DND-41 (cell line): Measurements from ENCODE around the gene NIT1.

Source experiments
- ATAC-seq: fragments of 200-7000 bp; cut with Tn5 transposase; 3 replicates; pipeline ENCODE4 v1.9.1; 2021; ENCODE audit warnings: low read depth; ENCODE audit not compliant: insufficient read depth
- DNase-seq: peaks from one replicate; pipeline ENCODE4 v3.0.0-alpha.2; 2020
- H2AFZ ChIP-seq: 2 replicates; pipeline ENCODE4 v1.6.0; 2012; ENCODE audit warnings: low read depth, low read length
- H3K27ac ChIP-seq: 2 replicates; pipeline ENCODE4 v1.5.1; 2012; ENCODE audit warnings: low read length, inconsistent platforms
- H3K27me3 ChIP-seq: fragments of 200-600 bp; sonication (generic); 2 replicates; pipeline ENCODE4 v1.6.0; 2012; ENCODE audit warnings: low read length, mild to moderate bottlenecking, inconsistent platforms; ENCODE audit not compliant: insufficient read depth, poor library complexity
- H3K36me3 ChIP-seq: 2 replicates; pipeline ENCODE4 v1.5.1; 2012; ENCODE audit warnings: low read length, inconsistent platforms; ENCODE audit not compliant: insufficient read depth
- H3K4me1 ChIP-seq: 2 replicates; pipeline ENCODE4 v1.5.1; 2012; ENCODE audit warnings: mild to moderate bottlenecking, low read length; ENCODE audit not compliant: insufficient read depth
- H3K4me2 ChIP-seq: 2 replicates; pipeline ENCODE4 v1.6.0; 2012; ENCODE audit warnings: mild to moderate bottlenecking, moderate library complexity, low read length, inconsistent platforms; ENCODE audit not compliant: insufficient read depth
- H3K4me3 ChIP-seq, 2 experiments: fragments of 200-600 bp in 1 of 2; shearing (Covaris generic) in 1 of 2; 2 replicates each; pipeline ENCODE4 v1.5.1; 2012 to 2016; ENCODE audit warnings: inconsistent platforms in 2 of 2, low read length in 2 of 2, mild to moderate bottlenecking in 2 of 2, low read depth in 1 of 2, moderate library complexity in 1 of 2
- H3K79me2 ChIP-seq: 2 replicates; pipeline ENCODE4 v1.6.0; 2012; ENCODE audit warnings: low read length, inconsistent platforms; ENCODE audit not compliant: insufficient read depth
- H3K9ac ChIP-seq: 2 replicates; pipeline ENCODE4 v1.6.0; 2012; ENCODE audit warnings: low read depth, mild to moderate bottlenecking, inconsistent platforms, low read length, moderate library complexity
- H3K9me3 ChIP-seq: 2 replicates; pipeline ENCODE4 v1.5.1; 2012; ENCODE audit warnings: low read length, moderate library complexity, mild to moderate bottlenecking, inconsistent platforms; ENCODE audit not compliant: insufficient read depth, severe bottlenecking
- H4K20me1 ChIP-seq: 2 replicates; pipeline ENCODE4 v1.6.0; 2012; ENCODE audit warnings: low read length; ENCODE audit not compliant: insufficient read depth
- EZH2 ChIP-seq: IDR thresholded peaks from 3 replicates; pipeline ENCODE4 v1.6.1; 2012; ENCODE audit warnings: borderline replicate concordance, low read depth, mild to moderate bottlenecking, moderate library complexity, low read length, inconsistent platforms; ENCODE audit not compliant: severe bottlenecking
- TF ChIP-seq, protein P1 (sequence below): IDR thresholded peaks from 2 replicates; pipeline ENCODE4 v1.5.1; 2012; ENCODE audit warnings: borderline replicate concordance, low read length, moderate library complexity, mild to moderate bottlenecking; ENCODE audit not compliant: poor library complexity, severe bottlenecking; ENCODE audit errors: extremely low read depth

Gene NIT1

DNA sequence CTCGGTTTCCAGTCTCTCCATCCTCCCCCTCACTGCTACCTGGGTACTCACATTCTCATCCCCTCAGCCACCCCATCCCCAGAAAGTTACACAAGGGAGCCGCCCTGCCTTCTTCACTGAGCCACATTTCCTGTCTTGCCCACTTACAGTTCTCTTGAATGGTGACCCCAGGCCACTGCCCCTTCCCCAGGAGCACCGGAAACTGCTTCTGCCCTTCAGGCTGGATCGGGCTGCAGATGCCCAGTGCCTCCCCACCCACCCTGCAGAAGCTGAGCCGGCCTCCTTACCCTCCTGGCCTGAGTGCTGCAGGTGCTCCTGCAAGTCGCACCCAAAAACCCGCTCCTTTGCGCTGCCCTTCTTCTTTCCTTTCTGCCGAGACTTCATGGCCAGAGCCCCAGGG lies 48.7 kb upstream of the NIT1 start:
- Histone ChIP-seq H3K27ac (peak overlapping the region; percentile 96), H2AFZ (peak overlapping the region; percentile 63), H3K4me3 (peak overlapping the region; percentile 73 to 77), H4K20me1 (peaks cover 16% of the 10 kb centered on the region), H3K4me2 (peak overlapping the region; percentile 92), H3K9ac (peak overlapping the region; percentile 96), H3K79me2 (peaks cover 52% of the 10 kb centered on the region), H3K9me3 (no peaks in the 10 kb centered on the region), H3K27me3 (no peaks in the 10 kb centered on the region), H3K4me1 (peaks cover 43% of the 10 kb centered on the region), H3K36me3 (peaks cover 14% of the 10 kb centered on the region)
- TF ChIP-seq, protein P1, sequence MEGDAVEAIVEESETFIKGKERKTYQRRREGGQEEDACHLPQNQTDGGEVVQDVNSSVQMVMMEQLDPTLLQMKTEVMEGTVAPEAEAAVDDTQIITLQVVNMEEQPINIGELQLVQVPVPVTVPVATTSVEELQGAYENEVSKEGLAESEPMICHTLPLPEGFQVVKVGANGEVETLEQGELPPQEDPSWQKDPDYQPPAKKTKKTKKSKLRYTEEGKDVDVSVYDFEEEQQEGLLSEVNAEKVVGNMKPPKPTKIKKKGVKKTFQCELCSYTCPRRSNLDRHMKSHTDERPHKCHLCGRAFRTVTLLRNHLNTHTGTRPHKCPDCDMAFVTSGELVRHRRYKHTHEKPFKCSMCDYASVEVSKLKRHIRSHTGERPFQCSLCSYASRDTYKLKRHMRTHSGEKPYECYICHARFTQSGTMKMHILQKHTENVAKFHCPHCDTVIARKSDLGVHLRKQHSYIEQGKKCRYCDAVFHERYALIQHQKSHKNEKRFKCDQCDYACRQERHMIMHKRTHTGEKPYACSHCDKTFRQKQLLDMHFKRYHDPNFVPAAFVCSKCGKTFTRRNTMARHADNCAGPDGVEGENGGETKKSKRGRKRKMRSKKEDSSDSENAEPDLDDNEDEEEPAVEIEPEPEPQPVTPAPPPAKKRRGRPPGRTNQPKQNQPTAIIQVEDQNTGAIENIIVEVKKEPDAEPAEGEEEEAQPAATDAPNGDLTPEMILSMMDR: no peak
- TF ChIP-seq EZH2: no peak
- DNase-seq: peak; percentile 36
- ATAC-seq: peak; percentile 1; the same call in 1 of the 3 replicates

DNA sequence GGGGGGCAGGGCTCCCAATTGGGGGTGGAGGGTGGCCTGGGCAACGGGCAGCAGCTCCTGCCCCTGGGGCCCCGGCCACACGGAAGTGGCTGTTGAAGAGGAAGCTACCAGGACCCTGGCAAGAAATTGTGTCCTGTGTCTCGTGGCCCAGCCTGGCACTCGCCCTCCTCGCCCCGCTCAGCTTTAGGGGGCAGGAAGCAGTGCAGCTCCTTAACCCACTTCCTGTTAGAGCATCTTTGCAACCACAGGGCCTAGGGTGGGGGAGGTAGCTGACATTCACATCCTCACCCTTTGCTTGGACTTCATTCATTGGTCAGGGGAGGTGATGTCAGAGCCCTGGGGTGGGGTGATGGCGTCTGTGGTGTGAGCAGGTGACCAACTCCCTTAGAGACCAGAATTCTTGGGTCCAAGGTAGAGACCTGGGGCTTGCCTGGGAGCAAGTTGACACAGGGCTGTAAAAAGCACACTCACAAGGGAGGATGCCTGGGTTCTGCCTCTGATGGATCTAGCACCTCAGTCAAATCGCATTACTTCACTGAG lies 48.1 kb upstream of the NIT1 start, which contains the start of gene ARHGAP30:
TSS of gene ARHGAP30 (minus strand) at position 161 of the 540 bp plus-strand sequence. CDS start 267 bp downstream, outside the sequence.
- H3K9me3 ChIP-seq: no peaks in the 10 kb centered on the region
- H3K4me1 ChIP-seq: peaks cover 43% of the 10 kb centered on the region
- H3K4me2 ChIP-seq: peak within 1 kb of the TSS; percentile 92
- ATAC-seq (peak; percentile 89), DNase-seq (peak; percentile 94)
- no peaks in the 10 kb centered on the region for H3K27me3 ChIP-seq
- peaks cover 47% of the 10 kb centered on the region for H3K79me2 ChIP-seq
- peak within 1 kb of the TSS; percentile 75 for H2AFZ ChIP-seq
- peak within 1 kb of the TSS; percentile 96 for H3K9ac ChIP-seq
- H3K4me3 ChIP-seq: peak within 1 kb of the TSS; percentile 73 to 77
- peaks cover 12% of the 10 kb centered on the region for H3K36me3 ChIP-seq
- H3K27ac ChIP-seq: peak within 1 kb of the TSS; percentile 96
- TF ChIP-seq, protein P1: no peak
- TF ChIP-seq EZH2: no peak
- H4K20me1 ChIP-seq: peaks cover 16% of the 10 kb centered on the region

DNA sequence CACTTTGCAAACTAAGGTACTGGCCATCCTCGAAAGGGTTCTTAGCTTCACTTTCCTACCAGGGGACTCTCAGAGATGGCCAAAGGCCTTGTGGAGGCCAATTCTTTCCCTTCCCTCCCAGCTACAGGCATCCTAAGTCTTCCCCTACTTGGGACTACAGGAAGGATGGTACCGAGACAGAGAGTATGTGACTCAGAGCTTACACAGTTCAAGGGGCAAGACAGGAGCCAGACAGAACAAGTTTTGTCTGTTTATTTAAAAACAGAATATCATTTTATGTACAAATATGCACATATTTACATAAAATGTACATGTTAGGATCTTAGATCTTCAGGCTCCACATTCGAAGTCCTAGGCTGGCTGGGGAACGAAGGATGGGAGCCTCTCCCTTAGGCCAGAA lies 47.1 kb upstream of the NIT1 start:
- Histone ChIP-seq H3K9me3 (no peaks in the 10 kb centered on the region), H3K4me1 (peaks cover 43% of the 10 kb centered on the region), H3K27ac (peak overlapping the region; percentile 60), H3K4me2 (no peak overlapping the region), H4K20me1 (peaks cover 16% of the 10 kb centered on the region), H3K27me3 (no peaks in the 10 kb centered on the region), H3K36me3 (peaks cover 12% of the 10 kb centered on the region), H3K9ac (no peak overlapping the region), H3K79me2 (peaks cover 38% of the 10 kb centered on the region), H2AFZ (no peak overlapping the region; the same call in 1 of the 2 replicates), H3K4me3 (no peak overlapping the region)
- DNase-seq (no peak), ATAC-seq (no peak)
- TF ChIP-seq EZH2: no peak

DNA sequence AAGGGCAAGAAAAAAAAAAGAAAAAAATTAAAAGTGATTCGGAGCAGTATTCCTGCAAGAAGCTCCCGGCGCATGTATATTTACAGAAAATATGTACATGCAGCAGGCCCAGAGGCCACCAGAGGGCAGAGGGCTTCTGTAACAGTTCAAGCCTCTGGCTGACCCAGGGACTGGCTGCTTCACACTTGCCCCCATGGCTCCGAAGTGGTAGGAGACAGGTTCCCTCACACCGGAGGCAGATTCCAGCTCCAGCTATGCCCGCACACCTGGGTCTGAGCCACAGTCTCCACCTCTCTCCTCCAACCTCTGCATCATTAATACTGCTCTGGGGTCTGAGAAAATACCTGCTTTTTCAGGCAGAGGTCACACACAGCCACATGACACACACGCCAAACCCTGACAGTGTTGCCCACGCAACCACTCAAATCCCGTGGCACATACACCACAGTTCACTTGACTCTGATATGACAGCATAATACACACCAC lies 46.0 kb upstream of the NIT1 start:
- H3K27ac ChIP-seq: no peak overlapping the region
- H2AFZ ChIP-seq: no peak overlapping the region
- H3K27me3 ChIP-seq: no peaks in the 10 kb centered on the region
- peaks cover 27% of the 10 kb centered on the region for H3K79me2 ChIP-seq
- DNase-seq (peak; percentile 38), ATAC-seq (no peak)
- H3K9ac ChIP-seq: no peak overlapping the region
- H3K4me3 ChIP-seq: no peak overlapping the region
- peaks cover 9% of the 10 kb centered on the region for H4K20me1 ChIP-seq
- peaks cover 1% of the 10 kb centered on the region for H3K36me3 ChIP-seq
- no peaks in the 10 kb centered on the region for H3K9me3 ChIP-seq
- peaks cover 32% of the 10 kb centered on the region for H3K4me1 ChIP-seq
- TF ChIP-seq, protein P1: peak; percentile 58
- TF ChIP-seq EZH2: no peak
- no peak overlapping the region for H3K4me2 ChIP-seq
